ENCODE results near the gene HSPE1.

DNA sequence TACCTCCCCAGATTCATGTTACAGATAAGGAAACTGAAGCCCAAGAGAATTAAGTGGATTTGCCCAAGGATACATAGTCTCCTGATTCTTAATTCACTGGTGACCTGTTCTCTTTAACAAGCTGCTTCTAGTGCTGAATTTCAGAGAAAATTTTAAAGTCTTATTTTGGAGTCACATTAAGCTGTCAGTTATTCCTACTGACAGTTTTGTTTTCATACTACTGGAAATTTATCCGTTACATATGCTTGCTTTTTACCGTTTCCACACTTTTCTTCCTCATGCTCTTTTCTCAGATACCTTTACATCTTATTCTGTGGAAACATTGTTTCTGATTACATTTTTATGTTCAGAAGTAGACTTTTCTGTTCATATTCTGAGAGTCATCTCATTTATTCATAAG, 17.0 kb downstream of the HSPE1 start:
- TF ChIP-seq, protein P1, sequence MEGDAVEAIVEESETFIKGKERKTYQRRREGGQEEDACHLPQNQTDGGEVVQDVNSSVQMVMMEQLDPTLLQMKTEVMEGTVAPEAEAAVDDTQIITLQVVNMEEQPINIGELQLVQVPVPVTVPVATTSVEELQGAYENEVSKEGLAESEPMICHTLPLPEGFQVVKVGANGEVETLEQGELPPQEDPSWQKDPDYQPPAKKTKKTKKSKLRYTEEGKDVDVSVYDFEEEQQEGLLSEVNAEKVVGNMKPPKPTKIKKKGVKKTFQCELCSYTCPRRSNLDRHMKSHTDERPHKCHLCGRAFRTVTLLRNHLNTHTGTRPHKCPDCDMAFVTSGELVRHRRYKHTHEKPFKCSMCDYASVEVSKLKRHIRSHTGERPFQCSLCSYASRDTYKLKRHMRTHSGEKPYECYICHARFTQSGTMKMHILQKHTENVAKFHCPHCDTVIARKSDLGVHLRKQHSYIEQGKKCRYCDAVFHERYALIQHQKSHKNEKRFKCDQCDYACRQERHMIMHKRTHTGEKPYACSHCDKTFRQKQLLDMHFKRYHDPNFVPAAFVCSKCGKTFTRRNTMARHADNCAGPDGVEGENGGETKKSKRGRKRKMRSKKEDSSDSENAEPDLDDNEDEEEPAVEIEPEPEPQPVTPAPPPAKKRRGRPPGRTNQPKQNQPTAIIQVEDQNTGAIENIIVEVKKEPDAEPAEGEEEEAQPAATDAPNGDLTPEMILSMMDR (IDR thresholded peaks at IDR 0.05), result no peak
- TF ChIP-seq POLR2A (IDR thresholded peaks at IDR 0.05), result no peak
